RPMI8226 (cell line): ENCODE data around the gene PDE1C.

ENCODE experiments used
- DNase-seq: peaks from one replicate; pipeline ENCODE4 v3.0.0-alpha.2; 2015

Gene PDE1C

GRCh38 chr7:31986878-31987518, 83.2 kb downstream of the PDE1C start:
- DNase-seq, result no peak

GRCh38 chr7:31982962-31983361, 87.2 kb downstream of the PDE1C start:
- no peak for DNase-seq

GRCh38 chr7:31981874-31982390, 88.3 kb downstream of the PDE1C start:
- DNase-seq, result no peak

GRCh38 chr7:31979690-31980330, 90.4 kb downstream of the PDE1C start:
- DNase-seq, result no peak

DNA sequence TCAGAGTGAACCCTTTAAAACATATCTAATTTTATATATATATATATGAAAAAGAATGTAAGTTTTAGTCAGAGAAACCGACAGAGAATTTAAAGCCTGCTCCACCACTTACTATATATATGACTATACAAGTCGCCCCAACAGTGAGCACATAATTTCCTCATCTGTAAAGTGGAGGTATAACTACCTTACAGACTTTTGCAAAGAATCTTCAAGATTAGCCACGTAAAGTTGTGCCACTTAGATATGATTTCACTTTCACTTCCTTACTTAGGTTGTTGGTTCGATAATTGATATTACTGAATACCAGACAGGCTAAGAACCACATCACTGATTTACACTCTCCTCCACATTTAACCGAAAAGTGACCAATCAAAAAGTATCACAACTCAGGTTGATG, 94.7 kb downstream of the PDE1C start:
- no peak for DNase-seq

DNA sequence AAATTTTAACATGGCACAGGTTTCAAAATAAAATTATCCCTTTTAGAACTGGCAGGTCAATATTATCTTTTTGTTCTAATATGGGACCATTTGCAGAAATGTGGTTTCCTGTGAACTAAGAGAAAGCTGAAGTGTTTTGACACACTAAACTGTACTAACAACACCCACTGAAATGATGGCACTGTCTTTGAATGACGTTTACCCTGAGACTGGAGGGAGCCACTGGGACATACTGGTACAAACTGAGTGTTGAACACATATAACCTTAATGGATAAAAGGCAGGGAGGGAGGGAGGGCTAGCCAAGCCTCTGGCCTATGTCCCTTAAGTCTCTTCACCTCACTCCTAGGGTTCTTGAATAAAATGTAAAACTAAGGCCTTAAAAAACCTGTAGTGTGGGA, 95.9 kb downstream of the PDE1C start:
- no peak for DNase-seq

DNA sequence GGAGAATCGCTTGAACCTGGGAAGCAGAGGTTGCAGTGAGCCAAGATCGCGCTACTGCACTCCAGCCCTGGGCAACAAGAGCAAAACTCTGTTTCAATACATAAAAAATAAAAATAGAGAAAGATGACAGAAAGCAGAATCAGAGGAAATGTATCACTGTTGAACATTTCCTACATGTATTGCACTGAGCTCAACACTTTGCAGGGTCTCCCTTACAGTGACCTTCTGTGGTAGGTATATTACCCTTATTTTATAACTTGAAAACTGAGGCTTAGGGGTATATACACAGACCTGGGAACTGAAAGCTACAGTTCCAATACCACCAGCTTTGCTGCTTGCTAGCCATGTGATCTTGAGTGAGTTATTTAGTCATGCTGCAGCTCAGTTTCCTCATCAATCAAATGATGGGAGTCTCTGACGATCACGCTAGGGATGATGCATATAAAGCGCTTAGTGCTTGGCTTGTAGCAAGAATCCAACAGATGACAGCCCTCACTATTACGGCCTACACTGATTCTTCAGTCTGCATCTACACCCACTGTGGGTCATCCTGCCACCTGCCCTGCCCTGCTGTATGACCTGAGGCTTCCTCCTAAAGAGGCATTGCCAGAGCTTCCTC, 99.0 kb downstream of the PDE1C start:
- no peak for DNase-seq

DNA sequence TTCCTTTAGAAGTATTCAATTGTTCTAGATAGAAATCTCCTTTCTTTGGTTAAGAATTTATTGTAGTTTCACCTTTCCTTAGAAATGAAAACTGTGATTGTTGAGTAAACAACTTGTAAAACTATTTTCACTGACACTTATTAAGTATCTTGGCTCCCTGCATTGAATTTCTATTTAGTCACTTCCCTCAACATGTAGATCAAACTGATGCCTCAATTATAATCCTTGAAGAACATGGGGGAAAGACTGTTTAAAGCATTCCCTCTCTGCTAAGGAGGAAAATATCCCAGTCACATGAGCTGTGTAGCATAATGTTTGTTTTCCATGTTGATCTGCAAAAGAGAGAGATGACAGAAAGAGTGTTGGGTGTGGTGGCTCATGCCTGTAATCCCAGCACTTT, 99.7 kb downstream of the PDE1C start:
- DNase-seq, result no peak

- no peak for DNase-seq
Measured at GRCh38 chr7:31963569-31964175, 106.5 kb downstream of the PDE1C start.

- no peak for DNase-seq
Measured at GRCh38 chr7:31962246-31962645, 108.0 kb downstream of the PDE1C start.

DNA sequence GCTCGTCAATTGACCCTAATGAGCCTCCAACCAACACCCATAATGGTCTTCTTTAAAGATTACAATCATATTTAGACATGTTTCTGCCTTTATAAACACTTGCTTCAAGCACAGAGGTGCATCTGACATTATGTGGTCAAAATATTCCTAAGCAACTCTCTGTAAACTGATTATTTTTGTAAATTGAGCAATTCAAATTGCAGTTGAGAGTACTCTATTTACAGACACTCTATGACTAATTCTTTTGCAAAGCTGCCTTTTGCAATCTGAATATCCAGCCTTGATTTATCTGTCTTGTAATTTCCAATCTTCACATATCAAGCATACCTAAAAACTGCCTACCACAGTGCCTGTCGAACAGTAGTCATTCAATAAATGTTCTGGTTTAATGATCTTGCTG, 112.0 kb downstream of the PDE1C start:
- no peak for DNase-seq

DNA sequence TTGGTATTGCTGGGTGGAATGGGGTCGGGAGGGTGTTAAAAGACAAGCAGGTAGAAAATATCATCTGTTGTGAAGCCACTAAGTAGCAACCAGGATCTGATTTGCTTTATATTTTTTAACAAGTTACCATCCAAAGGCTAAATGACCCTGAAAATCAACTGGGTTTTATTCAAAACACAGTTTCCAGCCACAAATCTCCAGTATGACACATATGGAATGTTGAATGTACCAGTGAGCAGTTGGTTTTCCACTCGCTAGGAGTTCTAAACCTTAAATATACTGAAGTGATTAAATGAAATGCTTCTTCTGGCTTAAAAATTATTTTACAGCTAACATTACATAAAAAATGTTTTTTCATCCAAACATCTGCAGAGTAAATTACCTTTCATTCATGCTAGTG, 112.5 kb downstream of the PDE1C start:
- DNase-seq, result no peak

DNA sequence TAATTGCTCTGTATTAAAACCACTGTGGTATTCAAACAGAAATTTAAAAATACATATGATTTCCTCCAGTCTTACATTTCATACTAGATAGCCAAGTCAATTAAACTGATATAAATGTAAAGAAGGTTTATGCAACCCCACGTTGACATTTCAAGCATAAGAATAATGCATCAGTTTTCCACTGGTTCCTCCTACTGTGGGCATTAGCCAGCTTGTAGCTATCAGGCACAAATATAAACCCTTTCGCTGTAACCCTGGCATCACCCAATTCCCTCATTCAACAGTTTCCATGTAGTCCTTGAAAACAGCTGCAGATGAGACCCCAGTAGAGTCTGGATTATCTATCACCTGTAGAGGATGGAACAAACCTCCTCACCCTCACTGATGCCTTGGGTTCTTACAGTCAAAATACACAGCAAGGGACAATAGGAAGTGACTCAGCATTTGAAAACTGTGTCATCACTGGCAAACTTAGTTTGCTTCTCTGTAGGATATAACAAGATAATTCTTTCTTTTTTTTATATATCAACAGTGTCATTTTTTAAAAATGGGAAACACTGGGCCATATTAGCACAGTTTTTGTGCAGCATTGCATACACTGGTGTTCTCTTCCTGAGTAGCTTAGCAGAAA, 113.0 kb downstream of the PDE1C start:
- no peak for DNase-seq

- no peak for DNase-seq
Measured at GRCh38 chr7:31955641-31956040, 114.6 kb downstream of the PDE1C start.

DNA sequence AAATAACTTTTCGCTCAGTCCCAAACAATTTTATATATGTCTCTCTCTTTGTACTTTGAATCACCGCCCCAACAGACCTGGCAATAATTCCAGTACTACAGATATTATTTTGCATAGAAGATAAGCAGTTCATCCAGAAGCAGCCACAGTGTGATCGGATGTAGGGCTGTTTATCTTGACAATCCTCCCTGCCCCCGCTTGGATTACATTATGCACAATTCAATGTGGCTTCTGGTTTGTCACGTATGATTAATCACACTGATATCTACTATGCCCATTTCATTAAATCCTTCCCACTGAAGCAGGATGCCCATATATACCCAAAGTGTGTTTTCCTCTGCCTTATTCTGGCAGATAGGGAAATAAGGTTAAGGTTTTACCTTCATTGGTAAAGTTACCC, 115.2 kb downstream of the PDE1C start:
- DNase-seq, result no peak

- DNase-seq, result no peak
Measured at GRCh38 chr7:31954500-31954899, 115.7 kb downstream of the PDE1C start.

DNA sequence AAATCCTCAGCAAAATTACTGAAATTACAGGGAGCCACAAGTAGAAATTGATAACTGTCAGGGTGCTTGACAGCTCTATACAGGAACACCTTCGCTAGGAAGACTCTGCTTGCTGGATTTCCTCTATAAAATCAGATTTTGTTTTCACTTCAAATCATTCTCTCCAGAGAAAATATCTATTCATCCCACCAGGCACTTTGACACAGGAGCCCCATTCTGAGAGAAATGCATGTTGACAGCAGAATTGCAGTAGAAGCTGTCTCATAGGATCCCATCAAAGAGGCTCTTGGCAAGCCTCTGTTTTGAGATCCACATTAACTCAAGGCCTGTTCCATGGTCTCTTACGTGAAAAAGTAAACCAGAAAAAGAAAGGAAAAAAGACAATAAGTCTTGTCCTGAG, 116.8 kb downstream of the PDE1C start:
- no peak for DNase-seq

GRCh38 chr7:31950091-31950755, 120.0 kb downstream of the PDE1C start:
- DNase-seq, result no peak

GRCh38 chr7:31948029-31948428, 122.2 kb downstream of the PDE1C start:
- DNase-seq, result no peak

DNA sequence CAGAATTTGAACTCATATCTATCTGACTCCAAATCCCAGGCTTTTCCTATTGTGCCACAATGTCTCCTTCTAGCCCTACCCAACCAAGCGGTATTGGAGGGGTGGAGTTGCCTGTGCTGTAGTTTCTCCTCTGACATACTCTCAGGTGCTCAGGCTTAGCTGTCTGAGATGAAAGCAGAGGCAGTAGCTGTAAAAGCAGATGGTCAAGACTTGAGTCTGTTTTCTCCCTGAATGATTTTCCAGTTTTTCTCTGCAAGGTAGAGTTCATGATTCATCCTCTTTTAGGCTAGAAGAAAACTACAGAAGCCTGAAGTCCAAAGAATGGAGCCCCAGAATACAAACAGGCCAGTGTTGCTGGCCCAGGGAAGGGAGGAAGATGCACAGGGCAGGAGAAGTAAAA, 130.0 kb downstream of the PDE1C start:
- no peak for DNase-seq

- no peak for DNase-seq
Measured at GRCh38 chr7:31939076-31939475, 131.1 kb downstream of the PDE1C start.

DNA sequence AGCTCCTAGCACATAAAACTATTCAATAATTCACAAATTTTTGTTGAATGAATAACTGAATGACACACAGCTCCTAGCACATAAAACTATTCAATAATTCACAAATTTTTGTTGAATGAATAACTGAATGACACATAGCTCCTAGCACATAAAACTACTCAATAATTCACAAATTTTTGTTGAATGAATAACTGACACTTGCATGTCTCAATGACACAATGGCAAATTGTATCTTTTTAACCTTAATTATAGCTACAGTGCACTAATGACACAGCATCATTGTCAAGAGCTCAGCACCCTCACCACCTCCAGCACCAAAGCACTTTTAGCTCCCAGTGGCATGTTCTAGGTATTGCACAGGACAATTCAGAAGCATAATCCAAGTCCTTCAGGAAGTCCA, 131.6 kb downstream of the PDE1C start:
- no peak for DNase-seq

GRCh38 chr7:31937982-31938381, 132.2 kb downstream of the PDE1C start:
- DNase-seq, result no peak
